HepG2 (cell line): ENCODE data around the gene COA3. TPM values are rescaled to one million over a fixed set of nuclear protein-coding genes. Genes with fewer than 3 reads are reported as not detected.
A peak's percentile ranks its signal among the peaks of the same experiment; 100 is the strongest.

ENCODE experiments used
- ARID2 ChIP-seq: sonication (generic); formaldehyde crosslinking; IDR thresholded peaks from 2 replicates; pipeline ENCODE4 v1.8.1; 2022; ENCODE audit warnings: mild to moderate bottlenecking, missing genetic modification reagents, borderline replicate concordance
- FOXC1 ChIP-seq: sonication (generic); formaldehyde crosslinking; IDR thresholded peaks from 2 replicates; pipeline ENCODE4 v1.8.0; 2022; ENCODE audit warnings: mild to moderate bottlenecking, missing genetic modification reagents, borderline replicate concordance
- GLMP ChIP-seq: sonication (generic); formaldehyde crosslinking; IDR thresholded peaks from 2 replicates; pipeline ENCODE4 v1.9.0; 2021; ENCODE audit warnings: missing genetic modification reagents, mild to moderate bottlenecking, borderline replicate concordance
- ISL2 ChIP-seq: sonication (generic); formaldehyde crosslinking; IDR thresholded peaks from 2 replicates; pipeline ENCODE4 v1.5.0; 2020; ENCODE audit warnings: missing genetic modification reagents
- MIER3 ChIP-seq: IDR thresholded peaks from 2 replicates; pipeline ENCODE4 v1.6.1; 2016; ENCODE audit warnings: missing compliant biosample characterization, borderline replicate concordance
- NONO ChIP-seq, 2 experiments: fragments of 450-650 bp in 1 of 2; sonication (generic) in 1 of 2; formaldehyde crosslinking in 1 of 2; IDR thresholded peaks in 1 of 2; conservative IDR thresholded peaks in 1 of 2; 2 replicates each; pipeline versions ENCODE4 v1.6.1 to v1.8.0; 2017 to 2022; ENCODE audit warnings: mild to moderate bottlenecking in 1 of 2, missing genetic modification reagents in 1 of 2, moderate library complexity in 1 of 2
- NR2F2 ChIP-seq: IDR thresholded peaks from 2 replicates; pipeline ENCODE4 v1.6.1; 2012; ENCODE audit warnings: low read depth, inconsistent platforms, borderline replicate concordance
- PBX3 ChIP-seq: sonication (generic); formaldehyde crosslinking; IDR thresholded peaks from 2 replicates; pipeline ENCODE4 v1.8.1; 2023; ENCODE audit warnings: missing genetic modification reagents, inconsistent platforms, borderline replicate concordance
- PHF21A ChIP-seq: sonication (generic); formaldehyde crosslinking; IDR thresholded peaks from 2 replicates; pipeline ENCODE4 v1.5.0; 2020; ENCODE audit warnings: mild to moderate bottlenecking, missing genetic modification reagents
- RBM39 ChIP-seq: fragments of 200-400 bp; formaldehyde crosslinking; IDR thresholded peaks from one replicate; pipeline ENCODE4 v1.6.1; 2018; ENCODE audit warnings: antibody characterized with exemption, mild to moderate bottlenecking, low read depth, low read length; ENCODE audit not compliant: poor library complexity, severe bottlenecking
- RCOR2 ChIP-seq: IDR thresholded peaks from 2 replicates; pipeline ENCODE4 v1.6.1; 2016; ENCODE audit warnings: missing biosample characterization, missing genetic modification reagents
- REL ChIP-seq: sonication (generic); formaldehyde crosslinking; conservative IDR thresholded peaks from 2 replicates; pipeline ENCODE4 v1.8.0; 2022; ENCODE audit warnings: mild to moderate bottlenecking, missing genetic modification reagents, moderate library complexity
- SMARCE1 ChIP-seq: fragments of 450-650 bp; IDR thresholded peaks from 2 replicates; pipeline ENCODE4 v1.6.1; 2017; ENCODE audit warnings: borderline replicate concordance
- ZBTB7B ChIP-seq: sonication (generic); formaldehyde crosslinking; IDR thresholded peaks from 2 replicates; pipeline ENCODE4 v1.4.0; 2020; ENCODE audit warnings: missing genetic modification reagents
- ZBTB8A ChIP-seq: sonication (generic); formaldehyde crosslinking; IDR thresholded peaks from 2 replicates; pipeline ENCODE4 v1.4.0; 2020; ENCODE audit warnings: mild to moderate bottlenecking, low read depth, missing genetic modification reagents, borderline replicate concordance
- ZNF256 ChIP-seq: sonication (generic); formaldehyde crosslinking; conservative IDR thresholded peaks from 2 replicates; pipeline ENCODE4 v1.4.0; 2020; ENCODE audit warnings: missing genetic modification reagents
- ZNF446 ChIP-seq: sonication (generic); formaldehyde crosslinking; IDR thresholded peaks from 2 replicates; pipeline ENCODE4 v1.5.0; 2020; ENCODE audit warnings: mild to moderate bottlenecking, missing genetic modification reagents
- ZNF619 ChIP-seq: sonication (generic); formaldehyde crosslinking; IDR thresholded peaks from 2 replicates; pipeline ENCODE4 v1.4.0; 2020; ENCODE audit warnings: mild to moderate bottlenecking, missing genetic modification reagents
- ZNF646 ChIP-seq: sonication (generic); formaldehyde crosslinking; IDR thresholded peaks from 2 replicates; pipeline ENCODE4 v1.9.0; 2021; ENCODE audit warnings: mild to moderate bottlenecking, missing genetic modification reagents
- ZNF775 ChIP-seq: sonication (generic); formaldehyde crosslinking; IDR thresholded peaks from 2 replicates; pipeline ENCODE4 v1.4.0; 2020; ENCODE audit warnings: missing genetic modification reagents, mild to moderate bottlenecking, moderate library complexity, borderline replicate concordance
- polyA plus RNA-seq, 8 experiments: library from polyadenylated mRNA; depleted of rRNA in 3 of 8; stranded (reverse) in 7 of 8; unstranded in 1 of 8; fragments of >200 nt; fragmentation: Illumina TruSeq in 4 of 8; extraction: Trizol in 4 of 8; gene quantifications; 2 replicates each; pipeline versions ENCODE4 v1.2.1 to v1.2.3, GENCODE V29; 2011 to 2016; ENCODE audit warnings: low read depth in 4 of 8, missing spikeins in 1 of 8, mixed read lengths in 1 of 8; ENCODE audit not compliant: insufficient read depth in 1 of 8
- total RNA-seq, 5 experiments: library from RNA; depleted of rRNA; stranded (reverse); fragments of >200 nt; fragmentation: Illumina TruSeq; extraction: Trizol; gene quantifications; 2 replicates each; pipeline ENCODE4 v1.2.3, GENCODE V29; 2016; ENCODE audit warnings: low read depth in 1 of 5

COA3 gene
- total and polyA plus RNA-seq, 2 of the 13 experiments (the other 11 are each of a cell fraction or from before 2014, with no cell fraction given) = 133 to 202 TPM

- TF ChIP-seq REL (CRISPR knock-in tag) (peak; percentile 93; the same call in 1 of the 2 replicates), ZNF446 (CRISPR knock-in tag) (0 out of 2 replicates have a peak, but pooled peaks have one; percentile 67), NONO (IDR thresholded peaks at IDR 0.05) (no peak), NONO (CRISPR knock-in tag; conservative IDR thresholded peaks at IDR 0.05) (peak; percentile 99), MIER3 (CRISPR knock-in tag) (peak; percentile 85), PBX3 (CRISPR knock-in tag) (peak; percentile 70; the same call in 1 of the 2 replicates), ZBTB8A (peak; percentile 62; the same call in 1 of the 2 replicates), NR2F2 (no peak), ZNF646 (no peak), FOXC1 (peak; percentile 77; the same call in 1 of the 2 replicates), GLMP (CRISPR knock-in tag) (no peak; the same call in 1 of the 2 replicates), RCOR2 (0 out of 2 replicates have a peak, but pooled peaks have one; percentile 44), PHF21A (0 out of 2 replicates have a peak, but pooled peaks have one; percentile 53), SMARCE1 (no peak), ARID2 (CRISPR knock-in tag) (no peak; the same call in 1 of the 2 replicates), ISL2 (CRISPR knock-in tag) (peak; percentile 76), ZNF619 (CRISPR knock-in tag) (peak; percentile 88; the same call in 1 of the 2 replicates), ZBTB7B (peak; percentile 86), RBM39 (no peak), ZNF256 (CRISPR knock-in tag) (peak; percentile 83), ZNF775 (CRISPR knock-in tag) (peak; percentile 27; the same call in 1 of the 2 replicates)
These were observed 34.6 kb upstream of the COA3 start, which contains the start of gene PSME3 (continued) for GRCh38 chr17:42832934-42833766.
